ENCODE measurements around the gene RNF144B. TPM values are rescaled to one million over a fixed set of nuclear protein-coding genes. Genes with fewer than 3 reads are reported as not detected.

RNF144B gene
- total and polyA plus RNA-seq, 9 of the 15 experiments (the other 6 are each of a cell fraction or from before 2014, with no cell fraction given), result 0.01 TPM; not detected in 8

GRCh38 chr6:18432619-18433018 is 45.5 kb downstream of the RNF144B start:
- Histone ChIP-seq H3K79me2 (ENCODE audit: control insufficient read depth, insufficient read depth, low read length) (no peaks in the 10 kb centered on the region), H3K36me3 (ENCODE audit: control insufficient read depth, insufficient read depth, low read length) (no peaks in the 10 kb centered on the region), H3K27me3 (ENCODE audit: control insufficient read depth in 2 of 2, insufficient read depth in 2 of 2, low read length in 2 of 2) (peaks cover 0 to 2% of the 10 kb centered on the region in 2 experiments; a peak in 1 of 5 replicates), H3K4me2 (ENCODE audit: insufficient read depth, low read length) (no peak overlapping the region), H3K4me3 (no peak overlapping the region), H3K4me1 (replicated peaks in 1 of 2; ENCODE audit: control insufficient read depth in 2 of 2, insufficient read depth in 2 of 2, low read length in 2 of 2) (no peaks in the 10 kb centered on the region), H3K9me1 (ENCODE audit: control insufficient read depth, insufficient read depth, low read length) (no peaks in the 10 kb centered on the region), H3K9ac (ENCODE audit: insufficient read depth in 1 of 2, low read depth in 2 of 2, low read length in 2 of 2) (no peak overlapping the region), H4K20me1 (replicated peaks; ENCODE audit: control insufficient read depth, insufficient read depth, low read length) (no peaks in the 10 kb centered on the region), H2AFZ (ENCODE audit: low read depth, low read length) (no peak overlapping the region), H3K9me3 (replicated peaks; ENCODE audit: control insufficient read depth, insufficient read depth, low read depth, low read length) (no peaks in the 10 kb centered on the region), H3K27ac (ENCODE audit: extremely low read depth, low read depth, low read length) (no peak overlapping the region)
- BruUV-seq (replicated peaks), result no TSS peak
- TF ChIP-seq ZNF764 (CRISPR knock-in tag; IDR thresholded peaks at IDR 0.05; ENCODE audit: low read depth), result no peak
- TF ChIP-seq CEBPB (tag; IDR thresholded peaks at IDR 0.05), result peak; percentile 5; the same call in 1 of the 2 replicates
- TF ChIP-seq, protein P1, sequence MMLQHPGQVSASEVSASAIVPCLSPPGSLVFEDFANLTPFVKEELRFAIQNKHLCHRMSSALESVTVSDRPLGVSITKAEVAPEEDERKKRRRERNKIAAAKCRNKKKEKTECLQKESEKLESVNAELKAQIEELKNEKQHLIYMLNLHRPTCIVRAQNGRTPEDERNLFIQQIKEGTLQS (IDR thresholded peaks at IDR 0.05), result peak; percentile 5
- TF ChIP-seq, protein P1 (CRISPR knock-in tag; conservative IDR thresholded peaks at IDR 0.05), result no peak
- intact Hi-C loops (cut with micrococcal nuclease) (no loop called here), in situ Hi-C loops (cut with MboI) (no loop called here)
- DNase-seq (ENCODE audit: extremely low read depth in 1 of 4, low spot score in 3 of 4) (no peak), ATAC-seq (peak; percentile 57), FAIRE-seq (no peak)
- 1% methylated on average over 3 of the region's 3 CpGs for WGBS (ENCODE audit: insufficient coverage, low coverage, missing lambda C conversion rate)
- ChIA-PET POLR2A (interaction anchor here (0.6 kb wide), 1 partner anchor 1416 kb away, joined by 4 read pairs; no protein-coding TSS in a partner anchor), CTCF (ENCODE audit: low intra/inter-chr PET ratio) (no interaction called here)

GRCh38 chr6:18433059-18433458 is 45.9 kb downstream of the RNF144B start:
- in situ Hi-C loops (cut with MboI), result no loop called here
- Histone ChIP-seq H3K27me3 (ENCODE audit: control insufficient read depth in 2 of 2, insufficient read depth in 2 of 2, low read length in 2 of 2) (peaks cover 0 to 2% of the 10 kb centered on the region in 2 experiments; a peak in 1 of 5 replicates), H3K4me3 (no peak overlapping the region), H3K79me2 (ENCODE audit: control insufficient read depth, insufficient read depth, low read length) (no peaks in the 10 kb centered on the region), H3K36me3 (ENCODE audit: control insufficient read depth, insufficient read depth, low read length) (no peaks in the 10 kb centered on the region), H3K27ac (ENCODE audit: extremely low read depth, low read depth, low read length) (no peak overlapping the region), H2AFZ (ENCODE audit: low read depth, low read length) (no peak overlapping the region), H4K20me1 (replicated peaks; ENCODE audit: control insufficient read depth, insufficient read depth, low read length) (no peaks in the 10 kb centered on the region), H3K4me1 (replicated peaks in 1 of 2; ENCODE audit: control insufficient read depth in 2 of 2, insufficient read depth in 2 of 2, low read length in 2 of 2) (no peaks in the 10 kb centered on the region), H3K9me1 (ENCODE audit: control insufficient read depth, insufficient read depth, low read length) (no peaks in the 10 kb centered on the region), H3K9ac (ENCODE audit: insufficient read depth in 1 of 2, low read depth in 2 of 2, low read length in 2 of 2) (no peak overlapping the region), H3K4me2 (ENCODE audit: insufficient read depth, low read length) (no peak overlapping the region), H3K9me3 (replicated peaks; ENCODE audit: control insufficient read depth, insufficient read depth, low read depth, low read length) (no peaks in the 10 kb centered on the region)
- CTCF ChIA-PET (ENCODE audit: low intra/inter-chr PET ratio), result no interaction called here
- ATAC-seq, result no peak
- no TSS peak for BruUV-seq (replicated peaks)
- FAIRE-seq, result no peak
- intact Hi-C loops (cut with micrococcal nuclease), result no loop called here
- WGBS (ENCODE audit: insufficient coverage, low coverage, missing lambda C conversion rate), result 0% methylated on average over 2 of the region's 2 CpGs
- no peak for DNase-seq (ENCODE audit: extremely low read depth in 1 of 4, low spot score in 3 of 4)
- POLR2A ChIA-PET, result no interaction called here
- TF ChIP-seq ZNF217 (CRISPR knock-in tag; IDR thresholded peaks at IDR 0.05), result no peak
- no peak for TF ChIP-seq ESRRA (IDR thresholded peaks at IDR 0.05; ENCODE audit: borderline replicate concordance, low read depth)
- TF ChIP-seq ZNF277 (CRISPR knock-in tag; IDR thresholded peaks at IDR 0.05; ENCODE audit: borderline replicate concordance), result no peak
- no peak for TF ChIP-seq CBX3 (IDR thresholded peaks at IDR 0.05; ENCODE audit: borderline replicate concordance in 1 of 2, low read length in 2 of 2)
- TF ChIP-seq BHLHE40 (IDR thresholded peaks at IDR 0.05; ENCODE audit: low read length), result no peak
- no peak for TF ChIP-seq POLR3A (IDR thresholded peaks at IDR 0.05; ENCODE audit: borderline replicate concordance, extremely low read depth, insufficient read depth, insufficient read length)
- TF ChIP-seq, protein P2, sequence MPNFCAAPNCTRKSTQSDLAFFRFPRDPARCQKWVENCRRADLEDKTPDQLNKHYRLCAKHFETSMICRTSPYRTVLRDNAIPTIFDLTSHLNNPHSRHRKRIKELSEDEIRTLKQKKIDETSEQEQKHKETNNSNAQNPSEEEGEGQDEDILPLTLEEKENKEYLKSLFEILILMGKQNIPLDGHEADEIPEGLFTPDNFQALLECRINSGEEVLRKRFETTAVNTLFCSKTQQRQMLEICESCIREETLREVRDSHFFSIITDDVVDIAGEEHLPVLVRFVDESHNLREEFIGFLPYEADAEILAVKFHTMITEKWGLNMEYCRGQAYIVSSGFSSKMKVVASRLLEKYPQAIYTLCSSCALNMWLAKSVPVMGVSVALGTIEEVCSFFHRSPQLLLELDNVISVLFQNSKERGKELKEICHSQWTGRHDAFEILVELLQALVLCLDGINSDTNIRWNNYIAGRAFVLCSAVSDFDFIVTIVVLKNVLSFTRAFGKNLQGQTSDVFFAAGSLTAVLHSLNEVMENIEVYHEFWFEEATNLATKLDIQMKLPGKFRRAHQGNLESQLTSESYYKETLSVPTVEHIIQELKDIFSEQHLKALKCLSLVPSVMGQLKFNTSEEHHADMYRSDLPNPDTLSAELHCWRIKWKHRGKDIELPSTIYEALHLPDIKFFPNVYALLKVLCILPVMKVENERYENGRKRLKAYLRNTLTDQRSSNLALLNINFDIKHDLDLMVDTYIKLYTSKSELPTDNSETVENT (CRISPR knock-in tag; IDR thresholded peaks at IDR 0.05), result no peak
- no peak for TF ChIP-seq RBFOX2 (IDR thresholded peaks at IDR 0.05; ENCODE audit: low read depth, low read length)

Data from K562 (cell line).